H9 (cell line): ENCODE data around the gene NUP210. TPM values are rescaled to one million over a fixed set of nuclear protein-coding genes. Genes with fewer than 3 reads are reported as not detected.

Experiments
- DNase-seq: peaks from one replicate; pipeline ENCODE4 v3.0.0-alpha.2; 2017
- H2AFZ ChIP-seq: one replicate; pipeline ENCODE4 v1.6.1; 2013; ENCODE audit warnings: mild to moderate bottlenecking, low read length, control low read depth, moderate library complexity
- H2AK5ac ChIP-seq: 2 replicates; pipeline ENCODE4 v1.6.1; 2013; ENCODE audit warnings: low read length, control low read depth, mixed read lengths; ENCODE audit not compliant: insufficient read length
- H2BK120ac ChIP-seq: one replicate; pipeline ENCODE4 v1.6.1; 2013; ENCODE audit warnings: low read depth, mild to moderate bottlenecking, low read length, control low read depth, inconsistent platforms; ENCODE audit not compliant: poor library complexity, severe bottlenecking
- H2BK12ac ChIP-seq: 2 replicates; pipeline ENCODE4 v1.6.1; 2013; ENCODE audit warnings: low read length, control low read depth, mixed read lengths, low read depth; ENCODE audit not compliant: insufficient read length
- H2BK15ac ChIP-seq: 2 replicates; pipeline ENCODE4 v1.6.1; 2013; ENCODE audit warnings: low read depth, low read length, control low read depth
- H2BK20ac ChIP-seq: one replicate; pipeline ENCODE4 v1.6.1; 2013; ENCODE audit warnings: low read depth, mild to moderate bottlenecking, low read length, control low read depth, inconsistent platforms; ENCODE audit not compliant: poor library complexity, severe bottlenecking
- H2BK5ac ChIP-seq: 2 replicates; pipeline ENCODE4 v1.6.1; 2013; ENCODE audit warnings: low read length, control low read depth, mixed read lengths; ENCODE audit not compliant: insufficient read length
- H3K14ac ChIP-seq: 2 replicates; pipeline ENCODE4 v1.6.1; 2013; ENCODE audit warnings: low read length, control low read depth; ENCODE audit not compliant: insufficient read depth
- H3K18ac ChIP-seq: 2 replicates; pipeline ENCODE4 v1.6.1; 2013; ENCODE audit warnings: low read depth, mild to moderate bottlenecking, mixed read lengths, low read length, control low read depth; ENCODE audit not compliant: insufficient read length
- H3K23ac ChIP-seq: 2 replicates; pipeline ENCODE4 v1.6.1; 2013; ENCODE audit warnings: low read length, control low read depth, mixed read lengths, low read depth; ENCODE audit not compliant: insufficient read length
- H3K23me2 ChIP-seq: 2 replicates; pipeline ENCODE4 v1.6.1; 2013; ENCODE audit warnings: low read depth, mild to moderate bottlenecking, mixed read lengths, low read length, control low read depth; ENCODE audit not compliant: insufficient read length, poor library complexity, severe bottlenecking
- H3K27ac ChIP-seq: 2 replicates; pipeline ENCODE4 v1.5.1; 2013; ENCODE audit warnings: low read length, control low read depth, mixed read lengths, low read depth; ENCODE audit not compliant: insufficient read length
- H3K27me3 ChIP-seq: 2 replicates; pipeline ENCODE4 v1.6.1; 2013; ENCODE audit warnings: low read length, control low read depth, inconsistent platforms; ENCODE audit not compliant: insufficient read depth
- H3K4ac ChIP-seq: 2 replicates; pipeline ENCODE4 v1.6.1; 2013; ENCODE audit warnings: low read depth, mild to moderate bottlenecking, control low read depth, inconsistent platforms, low read length, moderate library complexity
- H3K4me1 ChIP-seq: 2 replicates; pipeline ENCODE4 v1.6.1; 2013; ENCODE audit warnings: low read length, control low read depth, inconsistent platforms; ENCODE audit not compliant: insufficient read depth
- H3K4me2 ChIP-seq: 2 replicates; pipeline ENCODE4 v1.6.1; 2013; ENCODE audit warnings: low read length, control low read depth, mixed read lengths; ENCODE audit not compliant: insufficient read length, insufficient read depth
- H3K56ac ChIP-seq: 2 replicates; pipeline ENCODE4 v1.6.1; 2013; ENCODE audit warnings: low read depth, mild to moderate bottlenecking, mixed read lengths, low read length, control low read depth; ENCODE audit not compliant: insufficient read length
- H3K79me1 ChIP-seq: 2 replicates; pipeline ENCODE4 v1.6.1; 2013; ENCODE audit warnings: low read depth, mild to moderate bottlenecking, moderate library complexity, low read length, control low read depth, inconsistent platforms; ENCODE audit not compliant: insufficient read depth, poor library complexity, severe bottlenecking
- H3K79me2 ChIP-seq: 2 replicates; pipeline ENCODE4 v1.6.1; 2013; ENCODE audit warnings: low read length, control low read depth, inconsistent platforms; ENCODE audit not compliant: insufficient read depth
- H3K9ac ChIP-seq: 2 replicates; pipeline ENCODE4 v1.6.1; 2013; ENCODE audit warnings: low read length, control low read depth, mixed read lengths; ENCODE audit not compliant: insufficient read length; ENCODE audit errors: extremely low read depth
- H3K9me3 ChIP-seq: one replicate; pipeline ENCODE4 v1.6.1; 2013; ENCODE audit warnings: low read depth, low read length, inconsistent platforms; ENCODE audit not compliant: control insufficient read depth
- H3T11ph ChIP-seq: one replicate; pipeline ENCODE4 v1.6.1; 2013; ENCODE audit warnings: mild to moderate bottlenecking, low read length, control low read depth, inconsistent platforms
- H4K20me1 ChIP-seq: one replicate; pipeline ENCODE4 v1.6.1; 2013; ENCODE audit not compliant: control insufficient read depth, insufficient read length, insufficient read depth
- H4K5ac ChIP-seq: 2 replicates; pipeline ENCODE4 v1.6.1; 2013; ENCODE audit warnings: low read depth, mild to moderate bottlenecking, mixed read lengths, low read length, control low read depth; ENCODE audit not compliant: insufficient read length
- H4K8ac ChIP-seq: replicated peaks from 2 replicates; pipeline ENCODE4 v1.6.1; 2013; ENCODE audit warnings: low read length, control low read depth, mixed read lengths, low read depth; ENCODE audit not compliant: insufficient read length
- H4K91ac ChIP-seq: 2 replicates; pipeline ENCODE4 v1.6.1; 2013; ENCODE audit warnings: low read depth, mild to moderate bottlenecking, moderate library complexity, mixed read lengths, low read length, control low read depth; ENCODE audit not compliant: insufficient read length
- H3K27ac Mint-ChIP-seq, 3 experiments: 2 replicates in 2 of 3; 3 replicates in 1 of 3; pipeline ENCODE4 v1.8.0; 2020 to 2021; ENCODE audit warnings: mixed read lengths in 3 of 3, mild to moderate bottlenecking in 1 of 3, moderate library complexity in 1 of 3
- H3K27me3 Mint-ChIP-seq: 2 replicates; pipeline ENCODE4 v1.8.0; 2021; ENCODE audit warnings: low read depth, mild to moderate bottlenecking, moderate library complexity, mixed read lengths
- H3K36me3 Mint-ChIP-seq, 3 experiments: 2 replicates in 2 of 3; 3 replicates in 1 of 3; pipeline ENCODE4 v1.8.0; 2020 to 2021; ENCODE audit warnings: low read depth in 3 of 3, mixed read lengths in 3 of 3; ENCODE audit not compliant: insufficient read depth in 1 of 3
- H3K4me1 Mint-ChIP-seq, 2 experiments: 2 replicates each; pipeline ENCODE4 v1.8.0; 2020; ENCODE audit warnings: mixed read lengths in 2 of 2
- H3K4me3 Mint-ChIP-seq, 2 experiments: 2 replicates in 1 of 2; 3 replicates in 1 of 2; pipeline ENCODE4 v1.8.0; 2020 to 2021; ENCODE audit warnings: mild to moderate bottlenecking in 2 of 2, mixed read lengths in 2 of 2, moderate library complexity in 1 of 2
- H3K9me3 Mint-ChIP-seq, 2 experiments: 2 replicates in 1 of 2; 3 replicates in 1 of 2; pipeline ENCODE4 v1.8.0; 2020; ENCODE audit warnings: mild to moderate bottlenecking in 2 of 2, mixed read lengths in 2 of 2, moderate library complexity in 1 of 2
- CTCF ChIP-seq: fragments of 200-600 bp; sonication (generic); conservative IDR thresholded peaks from 3 replicates; pipeline ENCODE4 v1.8.0; 2021; ENCODE audit warnings: antibody characterized with exemption, mild to moderate bottlenecking
- WGBS: extraction: QIAGEN DNeasy Blood & Tissue Kit; methylation state at CpG from one replicate; pipeline ENCODE4 v1.1.7; 2013; ENCODE audit warnings: missing lambda C conversion rate, low lambda C conversion rate, mixed read lengths; ENCODE audit not compliant: insufficient read length; ENCODE audit errors: extremely low coverage; 5-methylcytosine and 5-hydroxymethylcytosine counted together
- total RNA-seq: library from RNA; stranded (reverse); gene quantifications from 2 replicates; pipeline ENCODE4 v1.2.1, GENCODE V29; 2021

The NUP210 gene
- total RNA-seq, 1 experiment from 2014 or later, result 48.8 TPM

GRCh38 chr3:13280811-13281506 is 139.2 kb downstream of the NUP210 start:
- no peak for DNase-seq
- Histone ChIP-seq H4K8ac (no peak overlapping the region), H3K23me2 (peaks cover 6% of the 10 kb centered on the region), H3K79me1 (no peaks in the 10 kb centered on the region), H2BK5ac (no peak overlapping the region), H3K14ac (no peak overlapping the region; the same call in 1 of the 2 replicates), H3K9me3 (no peaks in the 10 kb centered on the region), H2BK15ac (no peak overlapping the region), H2BK120ac (no peak overlapping the region), H3K56ac (no peak overlapping the region), H2AK5ac (no peak overlapping the region), H3K23ac (no peak overlapping the region), H2AFZ (no peak overlapping the region), H4K20me1 (no peaks in the 10 kb centered on the region), H3K4me2 (no peak overlapping the region), H3K9ac (no peak overlapping the region), H2BK12ac (no peak overlapping the region), H4K91ac (no peak overlapping the region), H4K5ac (no peak overlapping the region), H3K4ac (no peak overlapping the region), H3K27me3 (peaks cover 5% of the 10 kb centered on the region; the same call in 1 of the 2 replicates), H3K27ac (no peak overlapping the region), H2BK20ac (no peak overlapping the region), H3T11ph (no peak overlapping the region), H3K79me2 (no peaks in the 10 kb centered on the region), H3K18ac (no peak overlapping the region), H3K4me1 (no peaks in the 10 kb centered on the region)
- Mint-ChIP-seq H3K9me3 (peaks cover 13 to 14% of the 10 kb centered on the region in 2 experiments), H3K4me3 (peak overlapping the region; percentile 66 to 87), H3K4me1 (peaks cover 12 to 19% of the 10 kb centered on the region in 2 experiments), H3K27ac (no peak overlapping the region), H3K27me3 (peaks cover 46% of the 10 kb centered on the region), H3K36me3 (peaks cover 2 to 13% (median 7%) of the 10 kb centered on the region in 3 experiments)
- WGBS, result no CpG with 5 or more reads among the region's 19 CpGs
- TF ChIP-seq CTCF, result no peak
